Measurements from ENCODE around the gene CDH13.

GRCh38 chr16:82963653-82964052, 336.9 kb downstream of the CDH13 start:
- TF ChIP-seq CTCF (IDR thresholded peaks at IDR 0.05; ENCODE audit: extremely low read depth in 1 of 2, insufficient read depth in 1 of 2, low read depth in 1 of 2, low read length in 2 of 2), result no peak
- TF ChIP-seq, protein P1, sequence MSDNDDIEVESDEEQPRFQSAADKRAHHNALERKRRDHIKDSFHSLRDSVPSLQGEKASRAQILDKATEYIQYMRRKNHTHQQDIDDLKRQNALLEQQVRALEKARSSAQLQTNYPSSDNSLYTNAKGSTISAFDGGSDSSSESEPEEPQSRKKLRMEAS (IDR thresholded peaks at IDR 0.05; ENCODE audit: insufficient read depth, insufficient read length), result no peak
- TF ChIP-seq MYC (IDR thresholded peaks at IDR 0.05; ENCODE audit: low read depth, low read length), result no peak

All from endothelial cell of umbilical vein (primary cell).